ENCODE measurements around the gene SF3B1.
"Not testable (repeated sequence)": the region's sequence is repeated elsewhere in the genome, so short reads cannot be mapped to it uniquely, and the experiment has no call there.

Gene SF3B1, protein sequence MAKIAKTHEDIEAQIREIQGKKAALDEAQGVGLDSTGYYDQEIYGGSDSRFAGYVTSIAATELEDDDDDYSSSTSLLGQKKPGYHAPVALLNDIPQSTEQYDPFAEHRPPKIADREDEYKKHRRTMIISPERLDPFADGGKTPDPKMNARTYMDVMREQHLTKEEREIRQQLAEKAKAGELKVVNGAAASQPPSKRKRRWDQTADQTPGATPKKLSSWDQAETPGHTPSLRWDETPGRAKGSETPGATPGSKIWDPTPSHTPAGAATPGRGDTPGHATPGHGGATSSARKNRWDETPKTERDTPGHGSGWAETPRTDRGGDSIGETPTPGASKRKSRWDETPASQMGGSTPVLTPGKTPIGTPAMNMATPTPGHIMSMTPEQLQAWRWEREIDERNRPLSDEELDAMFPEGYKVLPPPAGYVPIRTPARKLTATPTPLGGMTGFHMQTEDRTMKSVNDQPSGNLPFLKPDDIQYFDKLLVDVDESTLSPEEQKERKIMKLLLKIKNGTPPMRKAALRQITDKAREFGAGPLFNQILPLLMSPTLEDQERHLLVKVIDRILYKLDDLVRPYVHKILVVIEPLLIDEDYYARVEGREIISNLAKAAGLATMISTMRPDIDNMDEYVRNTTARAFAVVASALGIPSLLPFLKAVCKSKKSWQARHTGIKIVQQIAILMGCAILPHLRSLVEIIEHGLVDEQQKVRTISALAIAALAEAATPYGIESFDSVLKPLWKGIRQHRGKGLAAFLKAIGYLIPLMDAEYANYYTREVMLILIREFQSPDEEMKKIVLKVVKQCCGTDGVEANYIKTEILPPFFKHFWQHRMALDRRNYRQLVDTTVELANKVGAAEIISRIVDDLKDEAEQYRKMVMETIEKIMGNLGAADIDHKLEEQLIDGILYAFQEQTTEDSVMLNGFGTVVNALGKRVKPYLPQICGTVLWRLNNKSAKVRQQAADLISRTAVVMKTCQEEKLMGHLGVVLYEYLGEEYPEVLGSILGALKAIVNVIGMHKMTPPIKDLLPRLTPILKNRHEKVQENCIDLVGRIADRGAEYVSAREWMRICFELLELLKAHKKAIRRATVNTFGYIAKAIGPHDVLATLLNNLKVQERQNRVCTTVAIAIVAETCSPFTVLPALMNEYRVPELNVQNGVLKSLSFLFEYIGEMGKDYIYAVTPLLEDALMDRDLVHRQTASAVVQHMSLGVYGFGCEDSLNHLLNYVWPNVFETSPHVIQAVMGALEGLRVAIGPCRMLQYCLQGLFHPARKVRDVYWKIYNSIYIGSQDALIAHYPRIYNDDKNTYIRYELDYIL

DNA sequence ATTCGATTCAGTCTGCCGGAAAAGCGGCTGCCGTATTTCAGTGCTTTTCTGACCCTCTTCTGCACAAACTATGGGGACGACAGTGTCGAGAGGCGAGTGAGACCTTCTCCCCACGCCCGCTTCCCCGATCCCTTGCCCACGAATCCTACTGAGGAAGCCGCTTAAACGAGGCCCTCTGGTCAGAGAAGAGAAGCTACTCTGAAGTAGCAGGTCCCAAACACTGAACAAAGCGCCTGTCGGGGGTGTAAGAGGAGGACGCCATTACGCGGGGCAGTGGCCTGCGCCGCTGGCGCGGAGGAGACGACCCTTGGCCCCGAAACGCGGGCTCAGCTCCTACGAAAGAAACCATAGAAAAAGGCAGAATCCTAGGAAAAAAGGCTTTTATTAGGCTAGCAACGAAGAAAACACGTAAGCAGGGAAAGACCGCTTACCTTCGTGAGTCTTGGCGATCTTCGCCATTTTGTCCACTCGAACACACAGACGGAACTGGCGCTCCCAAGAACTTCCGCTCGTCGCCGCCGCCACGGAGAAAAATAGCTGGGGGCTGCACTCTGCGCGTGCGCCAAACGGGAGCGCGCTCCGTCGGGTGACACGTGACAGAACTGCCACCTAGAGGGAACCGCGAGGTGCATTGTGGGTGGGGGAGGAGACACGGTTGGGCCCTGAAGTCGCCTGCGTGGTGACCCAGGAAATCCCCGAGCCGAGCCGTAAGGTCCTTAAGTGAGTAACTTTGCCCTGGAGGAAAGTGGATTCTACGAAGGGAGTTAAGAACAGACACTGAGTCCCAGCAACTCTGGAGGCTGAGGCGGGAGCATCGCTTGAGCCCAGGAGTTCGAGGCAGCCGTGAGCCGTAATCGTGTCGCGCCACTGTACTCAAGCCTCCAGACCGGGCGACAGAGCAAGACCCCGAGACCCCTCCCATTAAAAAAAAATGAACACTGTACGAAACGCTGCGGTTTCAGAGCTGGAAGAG lies at the start of gene SF3B1:
SF3B1 (minus strand) TSS at position 488 of the 973 bp plus-strand sequence; CDS start at position 459, 29 bp downstream.
- peak; percentile 98 for DNase-seq (ENCODE audit: low read depth)

DNA sequence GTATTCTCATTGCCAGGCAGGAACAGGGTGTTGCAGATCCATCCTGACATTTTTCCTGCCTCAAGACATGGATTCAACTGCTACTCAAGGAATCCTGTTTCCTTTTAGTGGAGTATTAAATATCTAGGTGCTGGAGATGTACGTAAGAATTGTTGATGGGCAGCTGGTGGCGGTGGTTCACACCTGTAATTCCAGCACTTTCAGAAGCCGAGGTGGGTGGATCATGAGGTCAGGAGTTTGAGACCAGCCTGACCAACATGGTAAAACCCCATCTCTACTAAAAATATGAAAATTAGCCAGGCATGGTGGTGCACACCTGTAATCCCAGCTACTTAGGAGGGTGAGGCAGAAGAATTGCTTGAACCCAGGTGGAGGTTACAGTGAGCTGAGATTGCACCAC lies 49.4 kb upstream of the SF3B1 start:
- DNase-seq (ENCODE audit: low read depth) = not testable (repeated sequence)

DNA sequence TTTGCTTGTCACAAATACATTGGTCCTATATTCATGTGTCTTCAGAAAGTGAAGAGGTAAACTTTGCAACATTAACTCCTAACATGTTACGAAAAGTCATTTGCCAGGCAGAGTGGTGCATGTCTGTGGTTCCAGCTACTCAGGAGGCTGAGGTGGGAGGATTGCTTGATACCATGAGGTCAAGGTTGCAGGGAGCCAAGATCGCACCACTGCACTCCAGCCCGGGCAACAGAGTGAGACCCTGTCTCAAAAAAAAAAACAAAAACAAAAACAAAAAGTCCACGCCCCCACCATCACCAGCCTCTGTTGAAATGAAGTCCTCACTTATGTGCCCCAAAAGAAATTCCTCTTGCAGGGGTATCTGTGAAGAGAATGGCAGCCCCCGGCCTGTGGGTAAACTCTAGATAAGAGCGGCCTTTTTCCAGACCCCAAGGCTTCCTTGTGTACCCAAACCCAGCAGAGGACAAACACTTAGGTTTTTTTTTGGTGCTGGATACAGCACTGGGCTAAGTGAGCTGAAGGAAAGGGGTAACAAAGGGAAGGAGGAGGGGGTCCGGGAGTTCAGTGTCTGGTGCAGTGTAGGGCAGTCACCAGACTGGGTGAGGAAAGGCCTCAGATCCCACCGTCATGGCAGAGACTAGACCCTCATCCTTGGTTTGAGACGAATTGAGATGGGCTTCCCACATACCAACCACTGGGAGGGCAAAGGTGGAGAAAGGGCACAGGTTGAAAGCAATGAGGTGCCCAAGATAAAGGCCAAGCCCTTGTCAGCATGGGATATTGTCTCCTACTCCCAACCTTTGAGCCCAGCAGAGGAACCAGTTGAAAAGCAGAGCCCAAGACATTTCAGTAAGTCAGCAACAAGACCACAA lies 45.6 kb upstream of the SF3B1 start:
- DNase-seq (ENCODE audit: low read depth) = no peak

DNA sequence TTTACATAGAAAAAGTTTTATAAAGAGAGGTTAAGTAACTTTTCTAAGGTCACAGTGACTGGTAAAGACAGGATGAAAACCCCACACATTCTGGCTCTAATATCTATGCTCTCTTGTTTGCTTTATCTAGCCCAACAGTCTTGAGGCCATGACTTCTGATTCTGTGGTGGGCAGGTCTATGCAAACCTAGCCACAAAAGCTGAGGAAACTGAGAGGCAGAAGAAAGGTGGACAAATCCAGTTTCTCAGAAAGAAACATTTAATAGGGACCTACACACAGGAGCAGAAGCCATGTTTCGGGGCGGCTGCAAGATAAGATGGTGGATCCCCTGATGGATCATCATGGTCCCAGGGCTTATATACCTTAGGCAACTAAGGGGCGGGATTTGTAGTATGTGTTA lies 43.0 kb upstream of the SF3B1 start:
- no peak for DNase-seq (ENCODE audit: low read depth)

DNA sequence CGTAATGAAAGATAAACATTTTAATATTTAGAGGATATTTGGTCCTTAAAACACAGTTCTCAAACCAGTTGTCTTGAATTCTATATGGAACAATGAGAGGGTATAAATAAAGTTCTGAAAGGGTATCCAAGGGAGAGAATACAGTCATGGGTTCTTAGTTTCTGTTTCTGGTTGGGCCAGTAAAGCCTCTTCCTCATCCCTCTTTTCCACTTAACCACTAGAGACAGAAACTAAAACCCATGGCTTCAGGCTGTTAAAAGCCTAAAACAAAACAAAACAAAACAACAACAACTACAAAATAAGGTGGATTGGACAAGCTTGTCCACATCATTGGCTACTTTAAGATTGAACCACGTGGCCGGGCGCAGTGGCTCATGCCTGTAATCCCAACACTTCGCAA lies 37.3 kb upstream of the SF3B1 start:
- no peak for DNase-seq (ENCODE audit: low read depth)

DNA sequence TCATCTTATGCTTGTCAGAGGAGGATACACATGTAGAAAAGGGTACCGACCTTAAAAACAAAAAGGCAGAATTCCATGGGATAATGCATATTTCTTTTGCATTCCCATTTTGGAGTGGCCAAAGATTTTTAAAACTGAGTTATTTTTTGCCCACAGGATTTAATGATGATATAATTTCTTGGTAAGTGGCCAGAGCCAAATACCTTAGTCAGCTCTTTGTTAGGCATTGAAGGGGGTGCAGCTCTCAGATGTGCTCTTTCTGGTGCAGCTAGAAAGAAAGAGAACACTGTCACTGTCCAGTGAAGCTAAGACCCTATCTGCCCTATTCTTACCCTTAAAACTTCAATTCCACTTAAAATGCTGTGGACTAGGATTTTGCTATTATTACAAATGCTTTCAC lies 29.3 kb upstream of the SF3B1 start:
- DNase-seq (ENCODE audit: low read depth) = no peak

DNA sequence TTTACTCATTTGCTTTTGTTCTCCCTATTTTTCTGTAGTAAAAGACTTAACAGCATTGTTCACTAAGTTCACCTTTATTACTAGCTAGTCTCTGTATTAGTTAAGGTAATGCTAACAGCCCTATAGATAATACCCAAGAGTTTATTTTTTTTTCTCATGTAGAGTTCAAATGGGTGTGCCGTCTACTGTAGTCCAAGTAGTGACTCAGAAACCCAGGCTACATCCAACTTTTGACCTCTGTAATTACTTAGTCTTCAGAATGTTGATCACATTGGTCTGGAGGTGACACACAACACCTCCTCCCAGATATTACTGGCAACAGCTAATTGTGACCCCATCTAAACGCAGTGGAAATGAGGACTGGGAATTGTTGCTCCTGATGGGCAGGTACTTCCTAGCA lies 26.2 kb upstream of the SF3B1 start:
- DNase-seq (ENCODE audit: low read depth) = no peak

DNA sequence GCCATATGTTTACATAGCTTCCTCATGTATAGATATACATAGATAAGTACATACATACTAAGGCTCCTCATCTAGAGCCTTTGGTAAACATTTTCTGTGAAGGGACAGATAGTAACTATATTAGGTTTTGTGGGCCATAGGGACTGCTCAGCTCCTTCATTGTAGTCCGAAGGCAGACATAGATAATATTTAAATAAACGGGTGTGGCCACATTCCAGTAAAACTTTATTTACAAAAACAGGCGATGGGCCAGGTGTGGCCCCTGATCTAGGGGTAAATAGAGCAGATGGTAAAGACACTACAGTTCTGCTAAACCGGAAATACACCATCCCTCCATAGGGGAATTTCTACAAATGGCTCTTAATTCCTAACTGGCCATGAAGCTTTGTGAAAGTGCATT lies 25.8 kb upstream of the SF3B1 start:
- DNase-seq (ENCODE audit: low read depth) = no peak

DNA sequence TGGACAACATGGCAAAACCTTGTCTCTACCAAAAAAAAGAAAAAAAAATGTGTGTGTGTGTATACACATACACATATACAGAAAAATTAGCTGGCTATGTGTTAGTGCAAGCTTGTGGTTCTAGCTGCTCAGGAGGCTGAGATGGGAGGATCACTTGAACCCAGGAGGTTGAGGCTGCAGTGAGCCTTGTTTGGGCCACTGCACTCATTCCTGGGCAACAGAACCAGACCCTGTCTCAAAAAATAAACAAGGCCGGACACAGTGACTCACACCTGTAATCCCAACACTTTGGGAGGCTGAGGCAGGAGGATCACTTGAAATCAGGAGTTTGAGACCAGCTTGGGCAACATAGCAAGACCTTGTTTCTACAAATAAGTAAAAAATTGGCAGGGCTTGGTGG lies 20.6 kb upstream of the SF3B1 start:
- DNase-seq (ENCODE audit: low read depth) = no peak

DNA sequence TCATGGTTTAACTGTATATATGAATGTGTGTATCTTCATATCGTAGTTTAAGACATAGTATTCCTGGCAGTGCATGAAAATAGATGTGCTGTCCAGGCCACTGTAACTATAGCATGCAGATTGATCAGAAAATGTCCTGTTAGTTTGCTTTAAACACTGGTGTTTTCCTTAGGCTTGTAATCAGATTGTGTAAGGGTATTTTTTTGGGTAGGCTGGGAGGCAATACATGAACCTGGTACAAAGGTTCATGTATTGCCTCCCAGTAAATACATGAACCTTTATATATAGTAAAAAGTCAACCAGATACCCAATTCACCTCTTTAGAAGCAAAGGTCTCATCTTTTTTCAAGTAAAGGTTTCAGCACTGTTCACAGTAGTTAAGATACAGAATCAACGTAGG lies 20.1 kb upstream of the SF3B1 start:
- no peak for DNase-seq (ENCODE audit: low read depth)

DNA sequence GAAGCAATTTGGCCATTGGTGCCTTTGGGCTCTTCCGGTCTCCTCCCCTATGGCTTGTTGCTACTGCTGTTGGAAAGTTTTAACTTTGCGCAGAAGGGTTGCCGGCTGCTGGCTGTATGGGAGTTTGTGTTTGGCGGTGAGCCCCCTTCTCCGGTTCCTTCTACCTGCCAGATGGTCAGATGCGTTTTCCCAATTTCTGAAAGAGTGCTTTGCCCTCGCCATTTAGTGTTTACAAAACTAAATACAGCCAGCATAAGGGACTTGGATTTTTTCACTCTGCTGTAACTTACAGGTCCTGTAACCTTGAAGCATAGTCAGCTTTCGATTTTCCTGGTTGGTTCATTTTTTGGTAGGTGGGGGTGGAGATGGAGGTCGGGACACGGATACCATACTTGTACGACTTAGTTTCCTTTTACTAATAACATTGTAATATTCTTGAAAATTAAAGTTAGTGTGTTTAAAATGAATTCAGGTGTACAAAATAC lies 19.1 kb upstream of the SF3B1 start:
- DNase-seq (ENCODE audit: low read depth) = no peak

DNA sequence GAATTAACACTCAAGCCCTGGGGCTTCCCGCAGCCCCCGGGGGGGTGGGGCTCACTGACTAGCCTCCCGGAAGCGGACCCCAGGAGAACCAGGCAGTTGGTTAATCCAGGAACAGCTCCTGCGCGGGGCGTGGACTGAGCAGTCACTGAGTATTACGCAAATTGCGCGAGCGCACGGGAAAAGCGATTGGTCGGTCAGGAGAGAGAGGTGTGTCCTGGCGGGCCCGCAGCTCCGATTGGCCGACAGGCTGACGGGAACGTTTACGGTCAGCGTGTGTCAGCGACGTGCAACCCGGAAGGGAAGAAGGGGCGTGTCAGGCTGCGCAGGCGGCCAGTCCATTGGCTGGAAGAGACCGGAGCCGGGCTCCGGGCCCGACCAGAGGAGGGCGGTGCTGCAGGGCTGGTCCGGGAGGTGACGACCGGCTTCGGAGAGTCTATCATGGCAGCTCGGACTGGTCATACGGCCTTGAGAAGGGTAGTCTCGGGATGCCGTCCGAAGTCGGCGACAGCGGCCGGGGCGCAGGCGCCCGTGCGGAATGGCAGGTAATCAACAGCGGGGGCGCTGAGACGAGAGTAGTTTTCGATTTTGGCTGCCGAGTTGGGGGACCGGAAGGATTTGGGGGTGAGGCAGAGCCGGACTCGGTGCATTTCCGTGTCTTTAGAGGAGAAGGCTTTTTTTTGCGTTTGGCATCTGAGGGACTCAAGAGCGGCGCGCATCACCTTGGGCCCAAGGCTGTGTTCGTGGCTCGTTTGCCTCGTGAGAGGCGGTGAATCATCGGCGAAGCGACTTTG lies 18.5 kb upstream of the SF3B1 start, which contains the start of gene COQ10B:
COQ10B (plus strand) TSS at position 430 of the 791 bp plus-strand sequence; CDS start at position 439, 9 bp downstream.
- peak; percentile 96 for DNase-seq (ENCODE audit: low read depth)

DNA sequence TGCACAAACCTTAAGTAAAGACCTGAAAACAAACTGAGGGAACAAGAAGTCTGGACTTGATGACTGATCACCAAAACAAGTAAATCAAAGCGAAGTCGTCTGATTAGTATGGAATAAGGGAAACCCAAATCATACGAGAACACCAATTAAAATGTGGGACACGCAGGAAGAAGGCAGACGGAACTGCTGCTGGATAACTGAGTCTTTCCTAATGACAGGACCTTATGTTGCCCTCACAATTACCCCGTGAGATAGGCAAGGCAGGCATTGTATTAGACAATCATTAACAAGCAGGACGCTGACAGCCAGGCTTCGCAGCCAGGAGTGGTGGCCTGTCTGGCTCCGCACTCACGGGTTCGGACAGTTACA lies 17.9 kb upstream of the SF3B1 start:
- DNase-seq (ENCODE audit: low read depth) = no peak

DNA sequence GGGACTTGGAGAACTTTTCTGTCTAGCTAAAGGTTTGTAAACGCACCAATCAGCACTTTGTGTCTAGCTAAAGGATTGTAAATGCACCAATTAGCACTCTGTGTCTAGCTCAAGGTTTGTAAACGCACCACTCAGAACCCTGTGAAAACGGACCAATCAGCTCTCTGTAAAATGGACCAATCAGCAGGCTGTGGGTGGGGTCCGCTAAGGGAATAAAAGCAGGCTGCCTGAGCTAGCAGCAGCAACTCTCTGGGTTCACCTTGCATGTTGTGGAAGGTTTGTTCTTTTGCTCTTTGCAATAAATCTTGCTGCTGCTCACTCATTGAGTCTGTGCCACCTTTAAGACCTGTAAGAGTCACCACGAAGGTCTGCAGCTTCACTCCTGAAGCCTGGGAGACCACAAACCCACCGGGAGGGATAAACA lies 16.1 kb upstream of the SF3B1 start:
- not testable (repeated sequence) for DNase-seq (ENCODE audit: low read depth)

DNA sequence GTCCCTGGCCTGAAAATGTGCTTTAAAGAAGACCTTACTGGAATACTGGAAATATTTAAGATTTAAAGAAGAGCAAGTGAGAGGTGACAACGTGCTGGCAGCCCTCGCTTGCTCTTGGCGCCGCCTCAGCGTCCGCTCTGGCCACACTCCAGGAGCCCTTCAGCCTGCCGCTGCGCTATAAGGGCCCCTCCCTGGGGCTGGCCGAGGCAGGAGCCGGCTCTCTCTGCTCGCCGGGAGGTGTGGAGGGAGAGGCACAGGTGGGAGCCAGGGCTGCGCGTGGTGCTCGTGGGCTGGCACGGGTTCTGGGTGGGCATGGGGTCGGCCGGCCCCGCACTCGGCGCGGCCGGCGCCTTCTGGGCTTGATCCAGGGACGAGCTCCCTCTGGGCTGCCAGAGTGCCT lies 15.6 kb upstream of the SF3B1 start:
- DNase-seq (ENCODE audit: low read depth) = no peak

DNA sequence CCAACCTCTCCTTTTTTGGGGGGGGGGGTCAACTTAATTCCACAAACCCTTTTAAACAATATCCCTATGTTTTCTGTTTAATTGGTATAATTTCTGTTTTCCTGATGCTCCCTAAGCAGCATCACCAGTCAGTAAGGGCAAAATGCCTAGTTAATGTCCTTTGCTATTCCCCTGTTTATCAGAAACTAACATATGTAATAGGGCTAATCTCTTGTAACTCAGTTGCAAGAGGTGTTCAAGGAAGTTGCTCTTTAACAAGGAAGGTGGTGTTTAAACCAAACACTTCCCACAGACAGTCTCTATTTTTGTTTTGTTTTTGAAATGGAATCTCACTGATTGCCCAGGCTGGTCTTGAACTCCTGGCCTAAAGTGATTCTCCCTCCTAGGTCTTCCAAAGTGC lies 12.0 kb upstream of the SF3B1 start:
- no peak for DNase-seq (ENCODE audit: low read depth)

DNA sequence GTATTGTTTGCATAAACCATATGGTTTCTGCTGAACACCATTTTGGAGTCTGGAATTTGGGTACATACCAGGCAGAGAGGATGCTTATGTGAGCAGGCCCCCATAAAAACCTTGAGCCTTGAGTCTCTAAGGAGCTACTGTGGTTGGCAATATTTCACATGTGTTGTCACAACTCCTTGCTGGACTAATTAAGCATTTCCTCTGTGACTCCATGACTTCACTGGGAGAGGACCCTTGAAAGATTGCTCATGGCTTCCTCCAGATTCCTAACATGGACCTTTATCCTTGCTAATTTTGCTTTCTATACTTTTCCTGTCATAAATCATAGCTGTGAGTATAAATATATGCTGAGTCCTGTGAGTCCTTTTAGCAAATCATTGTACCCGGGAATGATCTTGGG lies 10.9 kb upstream of the SF3B1 start:
- no peak for DNase-seq (ENCODE audit: low read depth)

DNA sequence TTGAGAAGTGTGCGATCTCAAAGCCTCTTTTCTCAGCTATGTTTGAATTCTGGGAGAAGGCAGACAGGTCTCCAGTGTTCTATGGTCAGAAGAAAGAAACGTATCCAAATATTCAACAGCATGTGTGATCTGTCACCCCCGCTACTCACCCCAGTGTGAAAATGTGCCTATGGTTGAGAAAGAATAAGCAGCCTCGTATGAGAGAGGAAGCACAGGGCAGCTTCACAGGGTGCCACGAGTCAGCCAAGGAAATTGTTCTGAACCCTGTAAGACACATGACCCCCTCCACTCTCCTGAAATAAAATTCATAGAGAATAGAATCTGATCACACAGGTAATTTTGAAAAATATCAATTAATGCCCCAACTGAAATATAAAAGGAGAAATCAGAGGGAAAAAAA lies 8.0 kb upstream of the SF3B1 start:
- DNase-seq (ENCODE audit: low read depth) = no peak

DNA sequence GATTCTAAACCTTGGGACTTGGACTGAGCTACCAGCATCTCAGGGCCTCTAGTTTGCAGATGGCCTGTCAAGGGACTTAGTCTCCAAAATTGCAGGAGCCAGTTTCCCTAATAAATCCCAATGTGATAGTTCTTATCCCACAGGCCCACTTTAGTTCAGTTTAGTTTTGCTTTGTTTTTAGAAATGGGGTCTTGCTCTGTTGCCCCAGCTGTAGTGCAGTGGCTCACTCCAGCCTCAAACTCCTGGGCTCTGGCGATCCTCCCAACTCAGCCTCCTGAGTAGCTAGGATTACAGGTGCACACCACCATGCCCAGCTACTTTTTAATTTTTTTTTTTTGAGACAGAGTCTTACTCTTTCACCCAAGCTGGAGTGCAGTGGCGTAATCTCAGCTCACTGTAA lies 2.6 kb upstream of the SF3B1 start:
- no peak for DNase-seq (ENCODE audit: low read depth)

All from stimulated activated CD8-positive, alpha-beta memory T cell treated with anti-CD3 and anti-CD28 coated beads, Interleukin-12 subunit alpha, Interleukin-12 subunit beta, amount 100 ng/mL, for 1 hour (primary cell).